HG03060 (cell line): ENCODE results near the gene CYB5D1.
"Not testable (repeated sequence)": the region's sequence is repeated elsewhere in the genome, so short reads cannot be mapped to it uniquely, and the experiment has no call there.

Experiments
- ATAC-seq: cut with Tn5 transposase; IDR thresholded peaks from one replicate; pipeline ENCODE4 v1.9.1; 2021; ENCODE audit warnings: low read depth, moderate number of reproducible peaks; ENCODE audit not compliant: unreplicated experiment

CYB5D1 gene

GRCh38 chr17:7854851-7855659 lies 2.7 kb upstream of the CYB5D1 start, which contains the start of gene TMEM88:
Gene TMEM88, plus strand, starts transcription at chr17:7855066. Its CDS starts 9 bp downstream, at chr17:7855075.
- ATAC-seq, result no peak

- ATAC-seq, result no peak
Observed at GRCh38 chr17:7855660-7856010, 2.2 kb upstream of the CYB5D1 start.

DNA sequence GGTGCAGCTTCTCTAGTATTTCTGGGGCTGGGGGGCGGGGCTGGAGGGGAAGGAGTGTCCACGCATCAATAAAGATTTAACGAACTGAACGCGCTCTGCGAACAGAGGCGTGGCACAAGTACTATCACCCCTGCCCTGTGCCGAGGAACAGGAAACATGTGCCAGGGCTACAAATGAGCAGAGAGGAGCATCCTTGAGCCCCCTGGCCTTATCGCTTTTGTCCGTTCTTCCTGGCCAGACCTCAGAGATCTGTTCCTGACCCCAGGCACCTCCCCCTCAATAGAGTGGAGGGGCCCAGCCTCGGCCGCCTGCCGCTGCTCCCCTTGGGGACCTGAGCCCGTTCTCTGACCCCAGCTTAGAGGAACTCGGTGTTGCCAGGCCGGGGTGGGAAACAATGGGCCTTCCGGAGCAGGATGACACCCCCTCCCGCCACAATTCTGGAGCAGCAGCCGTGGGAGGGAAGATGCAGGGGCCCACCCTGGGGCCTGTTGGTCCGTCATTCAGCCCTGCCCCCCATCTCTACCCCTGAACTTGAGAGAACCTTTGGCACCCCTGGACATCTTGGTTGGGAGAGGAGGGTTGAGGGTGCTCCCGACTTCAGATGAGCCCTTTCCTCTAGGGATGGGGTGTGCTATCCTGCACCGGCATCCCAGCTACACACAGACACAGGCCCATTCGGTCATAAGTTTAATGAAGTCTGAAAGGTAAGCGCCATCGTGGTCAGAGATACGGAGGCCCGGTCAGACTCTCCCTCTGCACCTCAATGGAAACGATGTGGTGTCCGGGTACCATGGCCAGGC lies 1.6 kb upstream of the CYB5D1 start:
- ATAC-seq, result no peak

DNA sequence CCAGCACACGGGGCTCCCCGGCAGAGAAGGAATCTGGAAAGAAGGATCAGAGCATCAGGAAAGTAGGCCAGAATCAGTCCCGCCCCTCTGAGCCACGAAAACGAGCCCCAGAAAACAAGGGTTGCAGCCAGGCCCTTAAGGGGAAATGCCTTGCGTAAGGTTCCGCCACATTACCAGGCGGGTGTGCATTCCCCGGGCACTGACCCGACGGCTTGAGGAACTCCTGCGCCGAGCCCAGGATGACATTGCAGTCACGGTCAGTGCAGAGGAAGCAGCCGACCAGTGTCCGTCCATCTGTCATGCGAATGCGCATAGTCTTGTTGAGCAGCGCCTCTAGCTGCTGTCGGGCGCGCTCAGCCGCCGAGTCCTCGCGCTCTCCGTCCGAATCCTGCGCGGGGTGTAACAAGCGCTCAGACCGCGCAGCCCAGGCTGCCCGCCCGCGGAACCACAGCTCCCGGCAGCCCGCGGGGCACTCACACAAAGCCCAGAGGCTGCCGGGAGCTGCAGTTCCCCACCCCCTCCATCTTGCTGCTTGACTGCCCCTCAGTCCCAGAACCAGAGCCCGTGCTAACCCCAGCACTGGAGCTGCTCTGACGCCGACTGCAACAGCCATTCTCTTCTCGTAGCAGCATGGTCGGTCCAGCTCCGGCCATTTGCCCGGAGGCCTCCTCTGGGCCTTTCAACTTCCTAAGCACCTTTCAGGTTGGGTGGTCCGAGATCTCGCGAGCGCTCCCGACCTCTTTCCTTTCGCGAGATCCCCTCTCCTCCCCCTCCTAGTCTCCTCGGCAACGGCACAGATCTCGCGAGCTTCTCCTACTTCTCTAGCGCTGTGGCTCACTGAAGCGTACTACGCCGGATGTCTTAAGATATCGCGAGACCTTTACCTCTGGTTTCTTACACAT lies 741 bp upstream of the CYB5D1 start, which contains the start of gene NAA38:
TSS of gene NAA38 (minus strand) at position 749 of the 902 bp plus-strand sequence. CDS start at position 653, 96 bp downstream.
- ATAC-seq, result peak; percentile 67

DNA sequence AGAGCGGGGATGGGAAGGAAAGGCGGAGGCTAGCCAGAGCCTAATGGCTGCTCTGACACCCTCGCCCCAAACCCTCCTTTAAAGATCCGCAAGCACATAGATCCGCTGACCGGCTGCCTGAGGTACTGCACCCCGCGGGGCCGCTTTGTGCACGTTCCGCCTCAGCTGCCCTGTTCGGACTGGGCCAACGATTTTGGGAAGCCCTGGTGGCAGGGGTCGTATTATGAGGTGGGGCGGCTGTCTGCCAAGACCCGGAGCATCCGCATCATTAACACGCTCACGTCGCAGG lies 663 bp downstream of the CYB5D1 start:
- ATAC-seq, result no peak

GRCh38 chr17:7859028-7859427 lies 1.2 kb downstream of the CYB5D1 start:
- no peak for ATAC-seq

GRCh38 chr17:7862692-7863437 lies 5.1 kb downstream of the CYB5D1 start:
- no peak for ATAC-seq

- ATAC-seq, result not testable (repeated sequence)
Observed at GRCh38 chr17:7864384-7864783, 6.6 kb downstream of the CYB5D1 start.

- ATAC-seq, result no peak
Observed at GRCh38 chr17:7864995-7865650, 7.3 kb downstream of the CYB5D1 start.

- no peak for ATAC-seq
Observed at GRCh38 chr17:7867881-7868329, 10.1 kb downstream of the CYB5D1 start.

DNA sequence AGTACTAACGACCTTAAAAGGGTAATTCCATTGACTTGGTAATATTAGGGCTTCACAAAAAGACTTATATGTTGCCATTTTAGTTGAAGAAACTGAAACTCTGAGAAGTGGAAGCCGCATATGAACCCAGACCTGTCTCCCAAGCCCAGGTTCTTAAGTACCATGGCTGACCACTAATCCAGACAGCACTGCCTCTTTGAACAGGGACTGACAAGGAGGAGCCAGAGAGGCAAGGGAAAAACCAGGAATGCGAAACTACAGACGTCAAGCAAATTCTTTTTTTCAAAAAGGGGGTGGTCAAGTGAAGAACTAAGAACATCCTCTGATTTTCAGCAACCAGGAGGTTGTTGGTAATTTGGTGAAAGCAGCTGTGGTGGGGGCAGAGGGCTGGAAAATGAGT lies 15.2 kb downstream of the CYB5D1 start:
- no peak for ATAC-seq

GRCh38 chr17:7875804-7876370 lies 18.1 kb downstream of the CYB5D1 start:
- ATAC-seq, result no peak

DNA sequence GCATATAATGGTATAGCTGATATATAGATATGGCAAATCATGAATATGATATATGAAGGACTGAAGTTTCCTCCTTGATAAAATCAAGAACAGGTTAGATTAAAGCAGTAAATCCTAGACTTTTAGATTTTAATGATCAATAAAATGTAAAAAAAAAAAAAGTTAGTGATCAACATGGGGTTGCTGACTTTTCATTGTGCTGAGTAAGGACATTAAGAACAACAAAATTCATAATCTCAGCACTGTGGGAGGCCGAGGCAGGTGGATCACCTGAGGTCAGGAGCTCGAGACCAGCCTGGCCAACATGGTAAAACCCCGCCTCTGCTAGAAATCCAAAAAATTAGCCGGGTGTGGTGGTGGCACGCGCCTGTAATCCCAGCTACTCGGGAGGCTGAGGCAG lies 20.4 kb downstream of the CYB5D1 start:
- ATAC-seq, result no peak

DNA sequence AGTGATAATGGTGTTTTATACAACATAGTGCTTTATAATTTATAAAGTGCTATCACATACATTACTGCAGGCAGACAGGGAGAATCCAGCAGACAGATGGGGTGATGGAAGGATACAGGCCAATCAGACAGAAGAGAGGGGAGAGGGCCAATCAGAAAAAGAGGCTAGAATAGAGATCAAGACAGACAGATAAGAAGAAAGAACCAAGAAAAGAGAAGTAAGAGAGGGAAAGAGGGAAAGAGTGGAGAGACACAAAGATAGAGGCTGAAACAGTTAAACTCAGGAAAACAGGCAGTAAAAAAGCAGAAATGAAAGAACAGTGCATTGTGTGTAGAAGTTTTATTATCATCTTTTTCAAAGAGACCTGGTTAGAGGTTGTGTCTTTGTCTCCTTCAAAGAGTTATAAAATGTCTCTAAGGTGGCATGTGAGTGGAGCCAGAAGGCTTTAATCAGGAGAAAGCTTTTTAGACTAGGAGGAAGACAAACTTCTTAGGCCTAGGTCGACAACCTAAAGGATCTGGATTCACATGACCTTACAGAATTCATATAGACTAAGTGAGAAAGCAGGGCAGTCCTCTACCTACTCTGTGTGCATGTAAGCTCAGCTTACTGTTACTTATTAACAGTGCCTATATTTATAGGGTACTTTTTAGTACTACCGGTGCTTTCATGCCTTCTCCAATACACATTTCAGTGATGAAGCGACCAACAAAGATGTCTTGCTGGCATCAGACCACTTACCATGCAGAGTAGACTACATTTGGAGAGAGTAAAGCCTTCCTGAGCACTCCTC lies 22.5 kb downstream of the CYB5D1 start:
- ATAC-seq, result no peak

DNA sequence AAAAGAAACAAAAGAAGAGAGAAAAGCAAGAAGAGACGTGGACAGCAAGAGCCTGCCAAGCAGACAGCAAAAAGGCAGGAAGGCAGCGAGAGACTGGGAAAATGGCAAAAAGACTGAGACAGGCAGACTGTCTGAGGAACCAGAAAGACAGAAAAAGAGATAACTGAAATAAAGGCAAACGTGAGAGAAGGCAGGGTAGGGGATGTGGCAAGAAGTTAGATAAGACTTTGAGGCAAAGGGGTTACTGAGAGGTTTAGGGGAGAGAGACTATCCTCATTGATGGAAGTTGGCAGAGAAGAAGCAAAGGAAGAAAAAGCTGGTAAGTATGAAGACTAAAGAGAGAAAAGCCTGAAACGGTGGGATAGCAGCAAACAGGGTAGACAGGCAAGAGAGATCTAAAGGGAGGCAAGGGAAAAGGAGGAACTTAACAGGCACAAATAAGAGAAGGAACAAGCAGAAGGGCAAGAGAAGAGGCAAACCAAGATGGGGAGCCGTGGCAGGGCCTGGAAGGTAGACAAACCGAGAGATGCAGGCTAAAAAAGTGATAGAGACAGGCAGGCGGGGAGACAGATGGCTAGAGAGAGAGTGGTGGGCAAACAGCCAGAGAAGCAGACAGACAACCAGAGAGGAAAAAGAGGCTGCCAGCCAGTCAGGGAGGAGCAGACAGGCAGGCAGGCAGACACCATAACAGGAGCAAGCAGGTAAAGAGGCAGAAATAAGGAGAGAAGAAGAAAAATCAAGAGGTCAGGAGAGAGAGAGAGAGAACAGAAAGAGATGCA lies 23.7 kb downstream of the CYB5D1 start:
- no peak for ATAC-seq

GRCh38 chr17:7882068-7882467 lies 24.3 kb downstream of the CYB5D1 start:
- no peak for ATAC-seq

DNA sequence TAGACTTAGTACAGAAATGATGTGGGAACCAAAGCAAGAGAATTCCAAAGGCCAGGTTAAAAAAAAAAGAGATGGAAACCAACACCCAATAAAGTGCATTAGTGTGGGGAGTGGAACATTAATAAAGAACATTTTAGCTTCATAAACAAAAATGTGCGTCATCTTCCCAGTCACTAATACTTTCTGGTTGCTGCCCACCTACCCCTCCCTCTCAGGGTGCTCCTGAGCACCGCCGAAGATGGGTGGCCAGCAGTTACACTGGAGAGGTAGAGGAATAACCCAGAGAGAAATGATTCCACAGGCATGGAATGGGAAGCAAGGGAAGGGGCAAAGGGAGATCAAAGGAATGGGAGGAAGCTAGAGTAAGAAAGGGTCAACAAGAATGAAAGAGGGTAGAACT lies 24.8 kb downstream of the CYB5D1 start:
- ATAC-seq, result no peak
